ENCODE data around the gene JPH2.

The JPH2 gene

DNA sequence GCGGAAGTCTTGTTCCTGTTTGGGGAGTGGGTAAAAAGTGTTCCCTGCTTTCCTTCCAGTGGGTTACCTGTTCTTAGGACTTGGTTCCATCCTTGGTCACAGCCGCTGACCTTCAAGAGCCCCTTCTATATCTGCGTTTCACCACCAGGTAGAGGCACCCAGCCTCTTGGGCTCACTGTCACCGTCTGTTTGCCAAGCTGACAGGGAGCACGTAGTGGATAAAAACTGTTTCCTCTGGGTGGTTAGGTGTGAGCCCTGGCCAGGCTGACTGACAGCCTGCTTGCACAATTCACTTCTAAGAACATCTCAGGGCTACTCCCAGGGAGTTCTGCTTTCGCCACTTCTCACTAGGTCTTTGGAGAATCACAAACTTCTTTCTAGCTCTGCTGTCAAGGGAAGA is 1.8 kb upstream of the JPH2 start:
- Histone ChIP-seq H3K9me3 (ENCODE audit: control extremely low read depth in 1 of 5, control insufficient read depth in 4 of 5, insufficient read depth in 2 of 5, low read depth in 1 of 5, low read length in 4 of 5) (no peaks in the 10 kb centered on the region), H3K36me3 (ENCODE audit: control insufficient read depth in 4 of 4, insufficient read depth in 4 of 4, low read length in 3 of 4) (no peaks in the 10 kb centered on the region), H3K4me3 (ENCODE audit: control insufficient read depth in 1 of 7, extremely low read depth in 1 of 7, insufficient read depth in 4 of 7, low read depth in 2 of 7, low read length in 6 of 7) (no peak overlapping the region), H3K27ac (ENCODE audit: insufficient read depth in 1 of 2, low read depth in 1 of 2, low read length in 2 of 2, poor library complexity in 1 of 2, severe bottlenecking in 2 of 2) (no peak overlapping the region), H3K4me1 (ENCODE audit: control extremely low read depth in 1 of 4, control insufficient read depth in 4 of 4, insufficient read depth in 4 of 4, low read length in 3 of 4) (peaks cover 0 to 14% (median 9%) of the 10 kb centered on the region in 4 experiments), H3K27me3 (replicated peaks in 2 of 5; ENCODE audit: control insufficient read depth in 4 of 5, insufficient read depth in 5 of 5, low read length in 4 of 5) (peaks cover 0 to 50% (median 18%) of the 10 kb centered on the region in 5 experiments)
- 63% methylated on average over 5 of the region's 6 CpGs for WGBS (ENCODE audit: insufficient coverage)
- CTCF ChIA-PET, result interaction anchor here (0.7 to 5.3 kb wide), 8 partner anchors 10 to 72 kb away, joined by 3 to 71 read pairs (median 4); no protein-coding TSS in a partner anchor
- POLR2A ChIA-PET, result no interaction called here
- DNase-seq, result peak in 2 of 3 donors; percentile 33 to 37

DNA sequence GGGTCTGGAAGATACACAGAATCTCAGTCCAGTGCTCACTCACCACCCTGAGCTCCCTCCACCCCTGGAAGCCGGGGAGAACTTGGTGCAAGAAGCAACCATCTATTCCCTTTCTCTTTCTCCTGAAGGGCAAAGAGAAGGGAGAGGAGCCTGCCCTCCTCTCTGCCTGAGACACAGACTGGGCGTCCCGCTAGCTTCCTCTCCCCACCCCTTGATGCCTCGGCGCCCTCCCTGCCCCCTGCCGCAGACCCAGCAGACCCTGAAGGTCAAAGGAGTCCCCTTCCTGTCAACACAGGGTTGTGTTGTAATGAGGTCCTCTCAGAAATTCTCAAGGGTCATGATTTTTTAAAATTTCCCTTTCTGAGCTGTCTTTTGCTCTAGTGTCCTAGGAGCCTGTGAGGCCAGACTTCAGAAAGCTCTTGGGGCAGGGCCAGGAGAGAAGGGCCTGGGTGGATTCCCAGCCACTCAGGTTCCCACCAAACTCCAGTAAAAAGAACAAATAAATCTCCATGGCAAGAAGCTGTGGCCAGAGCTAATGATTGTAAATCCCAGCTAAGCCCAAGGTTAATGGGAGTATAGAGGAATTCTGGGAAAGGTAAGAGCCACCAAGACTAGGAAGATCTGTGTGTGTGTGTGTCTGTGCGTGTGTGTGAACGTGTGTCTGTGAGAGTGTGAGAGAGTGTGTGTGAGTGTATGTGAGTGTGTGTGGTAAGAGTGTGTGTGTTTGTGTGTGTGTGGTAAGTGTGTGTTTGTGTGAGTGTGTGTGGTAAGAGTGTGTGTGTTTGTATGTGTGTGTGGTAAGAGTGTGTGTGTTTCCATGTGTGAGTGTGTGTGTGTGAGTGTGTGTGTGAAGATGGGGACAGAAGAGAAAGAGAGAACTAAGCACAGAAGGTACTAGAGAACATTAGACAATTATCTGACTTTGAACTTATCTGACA is 1.1 kb upstream of the JPH2 start:
- 35% methylated on average over 6 of the region's 8 CpGs for WGBS (ENCODE audit: insufficient coverage)
- no peaks in the 10 kb centered on the region for H3K36me3 ChIP-seq (ENCODE audit: control insufficient read depth in 4 of 4, insufficient read depth in 4 of 4, low read length in 3 of 4)
- H3K27ac ChIP-seq (ENCODE audit: insufficient read depth in 1 of 2, low read depth in 1 of 2, low read length in 2 of 2, poor library complexity in 1 of 2, severe bottlenecking in 2 of 2), result no peak overlapping the region
- CTCF ChIA-PET, result interaction anchor here (0.8 to 5.3 kb wide), 3 partner anchors 9 to 108 kb away, joined by 3 to 71 read pairs (median 4); no protein-coding TSS in a partner anchor
- peaks cover under 1 to 55% (median 21%) of the 10 kb centered on the region in 5 experiments for H3K27me3 ChIP-seq (replicated peaks in 2 of 5; ENCODE audit: control insufficient read depth in 4 of 5, insufficient read depth in 5 of 5, low read length in 4 of 5)
- peak overlapping the region in 1 of 7 experiments; percentile 54 for H3K4me3 ChIP-seq (ENCODE audit: control insufficient read depth in 1 of 7, extremely low read depth in 1 of 7, insufficient read depth in 4 of 7, low read depth in 2 of 7, low read length in 6 of 7)
- no peak for DNase-seq
- peaks cover 0 to 14% (median 9%) of the 10 kb centered on the region in 4 experiments for H3K4me1 ChIP-seq (ENCODE audit: control extremely low read depth in 1 of 4, control insufficient read depth in 4 of 4, insufficient read depth in 4 of 4, low read length in 3 of 4)
- POLR2A ChIA-PET, result no interaction called here
- no peaks in the 10 kb centered on the region for H3K9me3 ChIP-seq (ENCODE audit: control extremely low read depth in 1 of 5, control insufficient read depth in 4 of 5, insufficient read depth in 2 of 5, low read depth in 1 of 5, low read length in 4 of 5)

DNA sequence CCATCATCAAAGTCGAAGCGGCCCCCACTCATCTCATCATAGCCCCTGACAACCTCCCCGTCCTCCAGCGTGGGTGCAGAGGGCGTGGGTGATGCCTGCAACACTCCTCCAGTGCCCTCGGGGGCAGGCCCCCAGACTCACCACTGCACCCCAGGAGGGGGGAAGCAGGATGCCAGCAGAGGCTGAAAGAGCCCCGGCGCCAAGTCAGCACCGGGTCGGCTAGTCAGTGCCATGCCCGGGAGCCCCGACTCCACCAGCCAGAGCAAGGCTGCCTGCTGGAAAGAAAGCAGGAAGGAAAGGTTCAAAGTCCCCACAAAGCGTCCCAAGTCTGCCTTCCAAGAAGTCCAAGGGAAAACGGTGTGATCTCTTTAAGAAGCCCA is 324 bp downstream of the JPH2 start:
- ChIA-PET POLR2A (no interaction called here), CTCF (interaction anchor here (1.1 kb wide), 1 partner anchor 70 kb away, joined by 5 read pairs; no protein-coding TSS in a partner anchor)
- no peaks in the 10 kb centered on the region for H3K9me3 ChIP-seq (ENCODE audit: control extremely low read depth in 1 of 5, control insufficient read depth in 4 of 5, insufficient read depth in 2 of 5, low read depth in 1 of 5, low read length in 4 of 5)
- H3K27ac ChIP-seq (ENCODE audit: insufficient read depth in 1 of 2, low read depth in 1 of 2, low read length in 2 of 2, poor library complexity in 1 of 2, severe bottlenecking in 2 of 2), result no peak overlapping the region
- peak overlapping the region in 3 of 7 experiments; percentile 16 to 54 (median 32) for H3K4me3 ChIP-seq (ENCODE audit: control insufficient read depth in 1 of 7, extremely low read depth in 1 of 7, insufficient read depth in 4 of 7, low read depth in 2 of 7, low read length in 6 of 7)
- H3K27me3 ChIP-seq (replicated peaks in 2 of 5; ENCODE audit: control insufficient read depth in 4 of 5, insufficient read depth in 5 of 5, low read length in 4 of 5), result peaks cover 3 to 69% (median 24%) of the 10 kb centered on the region in 5 experiments
- DNase-seq, result no peak
- no peaks in the 10 kb centered on the region for H3K36me3 ChIP-seq (ENCODE audit: control insufficient read depth in 4 of 4, insufficient read depth in 4 of 4, low read length in 3 of 4)
- WGBS (ENCODE audit: insufficient coverage), result 18% methylated on average over 11 of the region's 14 CpGs
- H3K4me1 ChIP-seq (ENCODE audit: control extremely low read depth in 1 of 4, control insufficient read depth in 4 of 4, insufficient read depth in 4 of 4, low read length in 3 of 4), result peaks cover 0 to 14% (median 9%) of the 10 kb centered on the region in 4 experiments

DNA sequence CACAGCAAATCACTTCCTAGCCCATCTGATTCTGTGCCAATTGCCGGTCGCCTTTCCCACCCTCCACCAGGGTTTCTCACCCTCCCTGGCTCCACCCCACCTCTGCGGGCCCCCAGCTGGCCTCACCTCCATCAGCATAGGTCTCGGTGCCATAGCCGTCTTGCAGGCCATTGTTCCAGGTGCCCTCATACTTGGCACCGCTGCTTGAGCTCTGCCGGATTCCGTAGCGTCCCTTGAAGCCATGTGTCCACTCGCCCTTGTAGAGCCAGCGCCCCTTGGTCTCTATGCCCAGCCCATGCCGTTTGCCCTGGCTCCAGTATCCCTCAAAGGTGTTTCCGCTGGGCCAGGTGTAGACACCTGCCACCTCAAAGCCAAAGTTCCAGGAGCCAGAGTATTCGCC is 787 bp downstream of the JPH2 start:
- ChIA-PET CTCF (interaction anchor here (1.1 kb wide), 1 partner anchor 69 kb away, joined by 5 read pairs; no protein-coding TSS in a partner anchor), POLR2A (no interaction called here)
- Histone ChIP-seq H3K27me3 (replicated peaks in 2 of 5; ENCODE audit: control insufficient read depth in 4 of 5, insufficient read depth in 5 of 5, low read length in 4 of 5) (peaks cover 7 to 74% (median 24%) of the 10 kb centered on the region in 5 experiments), H3K9me3 (ENCODE audit: control extremely low read depth in 1 of 5, control insufficient read depth in 4 of 5, insufficient read depth in 2 of 5, low read depth in 1 of 5, low read length in 4 of 5) (no peaks in the 10 kb centered on the region), H3K27ac (ENCODE audit: insufficient read depth in 1 of 2, low read depth in 1 of 2, low read length in 2 of 2, poor library complexity in 1 of 2, severe bottlenecking in 2 of 2) (no peak overlapping the region), H3K4me1 (ENCODE audit: control extremely low read depth in 1 of 4, control insufficient read depth in 4 of 4, insufficient read depth in 4 of 4, low read length in 3 of 4) (peaks cover 0 to 14% (median 9%) of the 10 kb centered on the region in 4 experiments), H3K36me3 (ENCODE audit: control insufficient read depth in 4 of 4, insufficient read depth in 4 of 4, low read length in 3 of 4) (no peaks in the 10 kb centered on the region), H3K4me3 (ENCODE audit: control insufficient read depth in 1 of 7, extremely low read depth in 1 of 7, insufficient read depth in 4 of 7, low read depth in 2 of 7, low read length in 6 of 7) (no peak overlapping the region)
- no peak for DNase-seq
- WGBS (ENCODE audit: insufficient coverage), result 89% methylated on average over 14 of the region's 14 CpGs

DNA sequence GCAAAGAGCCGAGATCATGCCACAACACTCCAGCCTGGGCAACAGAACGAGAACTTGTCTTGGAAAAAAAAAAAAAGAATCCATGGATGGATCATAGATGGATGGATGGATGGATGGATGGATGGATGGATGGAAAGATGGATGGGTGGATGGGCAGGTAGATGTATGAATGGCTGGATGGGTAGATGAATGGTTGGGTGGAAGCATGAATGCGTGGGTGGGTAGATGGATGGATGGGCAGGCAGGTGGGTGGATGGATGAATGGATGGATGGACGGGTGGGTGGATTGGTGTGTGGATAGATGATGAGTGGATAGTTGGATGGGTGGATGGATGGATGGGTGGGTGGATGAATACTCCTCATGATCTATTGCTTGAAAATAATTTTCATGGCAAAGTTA is 1.4 kb downstream of the JPH2 start:
- H3K36me3 ChIP-seq (ENCODE audit: control insufficient read depth in 4 of 4, insufficient read depth in 4 of 4, low read length in 3 of 4), result no peaks in the 10 kb centered on the region
- H3K27ac ChIP-seq (ENCODE audit: insufficient read depth in 1 of 2, low read depth in 1 of 2, low read length in 2 of 2, poor library complexity in 1 of 2, severe bottlenecking in 2 of 2), result no peak overlapping the region
- CTCF ChIA-PET, result interaction anchor here (1.1 kb wide), 1 partner anchor 69 kb away, joined by 5 read pairs; no protein-coding TSS in a partner anchor
- H3K27me3 ChIP-seq (replicated peaks in 2 of 5; ENCODE audit: control insufficient read depth in 4 of 5, insufficient read depth in 5 of 5, low read length in 4 of 5), result peaks cover 10 to 80% (median 24%) of the 10 kb centered on the region in 5 experiments
- no peak for DNase-seq
- H3K4me1 ChIP-seq (ENCODE audit: control extremely low read depth in 1 of 4, control insufficient read depth in 4 of 4, insufficient read depth in 4 of 4, low read length in 3 of 4), result peaks cover 0 to 14% (median 9%) of the 10 kb centered on the region in 4 experiments
- POLR2A ChIA-PET, result interaction anchor here (0.7 kb wide), 1 partner anchor 919 kb away, joined by 3 read pairs; no protein-coding TSS in a partner anchor
- 100% methylated on average over 4 of the region's 4 CpGs for WGBS (ENCODE audit: insufficient coverage)
- no peaks in the 10 kb centered on the region for H3K9me3 ChIP-seq (ENCODE audit: control extremely low read depth in 1 of 5, control insufficient read depth in 4 of 5, insufficient read depth in 2 of 5, low read depth in 1 of 5, low read length in 4 of 5)
- no peak overlapping the region for H3K4me3 ChIP-seq (ENCODE audit: control insufficient read depth in 1 of 7, extremely low read depth in 1 of 7, insufficient read depth in 4 of 7, low read depth in 2 of 7, low read length in 6 of 7)

DNA sequence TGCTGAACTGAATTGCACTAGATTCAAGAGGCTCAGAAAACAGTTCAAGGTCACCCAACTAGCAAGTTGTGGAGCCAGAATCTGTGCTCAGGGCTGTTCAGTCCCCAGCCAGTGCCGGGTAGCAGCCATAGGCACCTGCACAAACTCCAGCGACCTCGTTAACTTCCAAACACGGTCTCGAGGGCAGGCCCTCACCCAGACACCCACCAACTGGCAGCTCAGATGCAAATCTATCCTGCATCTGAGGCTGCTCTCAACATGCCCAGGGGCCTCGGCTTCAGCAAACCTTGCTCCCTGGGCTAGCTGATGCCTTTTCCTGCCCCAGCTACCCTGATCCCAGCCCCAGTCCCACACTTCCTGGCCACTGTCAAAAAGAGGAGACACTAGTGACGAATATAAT is 3.7 kb downstream of the JPH2 start:
- 83% methylated on average over 6 of the region's 7 CpGs for WGBS (ENCODE audit: insufficient coverage)
- CTCF ChIA-PET, result interaction anchor here (0.7 to 0.9 kb wide), 2 partner anchors 55 to 427 kb away, joined by 3 to 4 read pairs; no protein-coding TSS in a partner anchor
- Histone ChIP-seq H3K9me3 (ENCODE audit: control extremely low read depth in 1 of 5, control insufficient read depth in 4 of 5, insufficient read depth in 2 of 5, low read depth in 1 of 5, low read length in 4 of 5) (no peaks in the 10 kb centered on the region), H3K27ac (ENCODE audit: insufficient read depth in 1 of 2, low read depth in 1 of 2, low read length in 2 of 2, poor library complexity in 1 of 2, severe bottlenecking in 2 of 2) (no peak overlapping the region), H3K4me3 (ENCODE audit: control insufficient read depth in 1 of 7, extremely low read depth in 1 of 7, insufficient read depth in 4 of 7, low read depth in 2 of 7, low read length in 6 of 7) (no peak overlapping the region), H3K36me3 (ENCODE audit: control insufficient read depth in 4 of 4, insufficient read depth in 4 of 4, low read length in 3 of 4) (no peaks in the 10 kb centered on the region), H3K27me3 (replicated peaks in 2 of 5; ENCODE audit: control insufficient read depth in 4 of 5, insufficient read depth in 5 of 5, low read length in 4 of 5) (peaks cover 13 to 73% (median 24%) of the 10 kb centered on the region in 5 experiments), H3K4me1 (ENCODE audit: control extremely low read depth in 1 of 4, control insufficient read depth in 4 of 4, insufficient read depth in 4 of 4, low read length in 3 of 4) (peaks cover 0 to 14% (median 9%) of the 10 kb centered on the region in 4 experiments)
- DNase-seq, result no peak
- POLR2A ChIA-PET, result no interaction called here

Data from common myeloid progenitor, CD34-positive (primary cell).